ENCODE results near the gene SPTAN1. TPM values are rescaled to one million over a fixed set of nuclear protein-coding genes. Genes with fewer than 3 reads are reported as not detected.

The SPTAN1 gene
- total RNA-seq, 1 experiment from 2014 or later: 124 TPM

GRCh38 chr9:128627127-128627715, 74.8 kb downstream of the SPTAN1 start:
- Histone ChIP-seq H3K4me3 (ENCODE audit: insufficient read depth, low read depth, low read length) (no peak overlapping the region), H3K36me3 (replicated peaks; ENCODE audit: control insufficient read depth, insufficient read depth, low read length) (peaks cover 41% of the 10 kb centered on the region), H3K27me3 (ENCODE audit: control insufficient read depth, insufficient read depth, low read length) (no peaks in the 10 kb centered on the region)
- DNase-seq: peak; percentile 39

DNA sequence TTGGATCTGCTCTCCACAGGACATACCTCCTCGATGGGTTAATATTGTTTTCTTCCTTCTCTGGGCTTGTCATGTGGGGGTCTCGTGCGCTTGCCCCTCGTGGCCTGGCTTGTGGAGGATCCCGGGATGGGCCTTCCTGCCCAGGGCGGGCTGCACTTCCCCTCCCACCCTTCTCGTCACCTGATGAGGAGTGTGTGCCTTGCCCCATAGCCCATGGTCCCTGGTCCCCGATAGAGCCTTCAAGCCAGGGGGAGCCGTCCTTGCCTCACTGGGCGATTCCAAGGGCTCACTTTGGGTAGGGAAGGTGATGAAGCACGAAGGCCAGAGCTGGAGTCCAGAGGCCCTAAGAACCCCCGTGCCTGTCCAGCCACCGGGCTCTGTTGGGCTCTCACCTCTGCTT, 75.5 kb downstream of the SPTAN1 start:
- Histone ChIP-seq H3K4me3 (ENCODE audit: insufficient read depth, low read depth, low read length) (no peak overlapping the region), H3K36me3 (replicated peaks; ENCODE audit: control insufficient read depth, insufficient read depth, low read length) (peaks cover 47% of the 10 kb centered on the region), H3K27me3 (ENCODE audit: control insufficient read depth, insufficient read depth, low read length) (no peaks in the 10 kb centered on the region)
- peak; percentile 56 for DNase-seq

- Histone ChIP-seq H3K4me3 (ENCODE audit: insufficient read depth, low read depth, low read length) (no peak overlapping the region), H3K27me3 (ENCODE audit: control insufficient read depth, insufficient read depth, low read length) (no peaks in the 10 kb centered on the region), H3K36me3 (replicated peaks; ENCODE audit: control insufficient read depth, insufficient read depth, low read length) (peaks cover 52% of the 10 kb centered on the region)
- DNase-seq: peak; percentile 67
Observed at GRCh38 chr9:128628471-128629048, 76.2 kb downstream of the SPTAN1 start.

DNA sequence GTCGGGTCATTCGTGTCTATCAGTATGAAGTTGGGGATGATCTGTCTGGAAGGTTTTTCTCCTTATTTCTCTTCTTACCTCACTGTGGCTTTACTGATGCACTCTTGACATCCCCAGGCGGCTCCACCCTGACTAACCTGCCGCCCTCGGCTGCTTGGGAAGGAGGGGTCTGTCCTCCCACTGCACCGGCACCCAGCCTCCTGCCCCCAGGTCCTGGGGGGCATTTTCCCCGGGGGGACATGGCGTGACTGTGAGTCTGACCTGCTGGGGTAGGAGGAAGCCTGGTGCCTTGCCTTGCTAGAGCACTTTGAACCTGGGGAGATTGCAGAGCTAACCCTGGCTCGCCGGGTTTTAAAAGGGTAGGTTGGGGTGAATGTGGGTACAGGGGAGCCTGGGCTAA, 76.7 kb downstream of the SPTAN1 start:
- no peaks in the 10 kb centered on the region for H3K27me3 ChIP-seq (ENCODE audit: control insufficient read depth, insufficient read depth, low read length)
- peak; percentile 31 for DNase-seq
- H3K4me3 ChIP-seq (ENCODE audit: insufficient read depth, low read depth, low read length): no peak overlapping the region
- H3K36me3 ChIP-seq (replicated peaks; ENCODE audit: control insufficient read depth, insufficient read depth, low read length): peaks cover 55% of the 10 kb centered on the region

DNA sequence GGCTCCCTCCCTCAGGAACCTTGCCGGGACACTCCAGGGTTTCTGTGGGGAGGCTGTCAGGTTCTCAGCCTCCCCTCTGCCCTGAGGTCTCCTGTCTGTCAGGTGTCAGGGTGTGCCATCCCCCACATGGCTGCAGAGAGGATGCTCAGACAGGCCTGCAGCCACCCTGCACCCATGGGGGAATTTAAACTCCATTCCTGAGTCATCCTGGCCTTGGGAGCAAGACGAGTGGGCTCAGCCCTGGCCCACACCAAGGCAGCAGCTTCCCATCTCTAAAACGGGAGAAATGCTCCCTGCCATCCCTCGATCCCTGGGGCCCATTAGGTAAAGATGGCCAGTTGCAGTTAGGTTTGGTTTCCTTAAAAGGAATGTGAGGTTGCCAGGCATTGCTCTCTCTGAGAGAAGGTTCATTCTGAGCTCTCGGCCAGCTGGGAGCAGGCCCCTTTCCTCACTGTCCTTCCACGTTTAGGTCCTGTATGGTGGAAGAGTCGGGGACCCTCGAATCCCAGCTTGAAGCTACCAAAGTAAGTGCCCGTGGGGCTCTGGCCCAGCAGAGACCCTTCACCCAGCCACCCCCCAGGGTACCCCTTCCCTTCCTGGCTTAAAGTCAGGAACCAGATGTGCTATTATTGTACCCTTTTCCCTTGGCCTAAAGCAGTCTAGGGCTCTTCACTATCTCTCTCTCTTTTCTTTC, 77.6 kb downstream of the SPTAN1 start:
- H3K36me3 ChIP-seq (replicated peaks; ENCODE audit: control insufficient read depth, insufficient read depth, low read length): peaks cover 49% of the 10 kb centered on the region
- no peaks in the 10 kb centered on the region for H3K27me3 ChIP-seq (ENCODE audit: control insufficient read depth, insufficient read depth, low read length)
- no peak overlapping the region for H3K4me3 ChIP-seq (ENCODE audit: insufficient read depth, low read depth, low read length)
- DNase-seq: no peak

DNA sequence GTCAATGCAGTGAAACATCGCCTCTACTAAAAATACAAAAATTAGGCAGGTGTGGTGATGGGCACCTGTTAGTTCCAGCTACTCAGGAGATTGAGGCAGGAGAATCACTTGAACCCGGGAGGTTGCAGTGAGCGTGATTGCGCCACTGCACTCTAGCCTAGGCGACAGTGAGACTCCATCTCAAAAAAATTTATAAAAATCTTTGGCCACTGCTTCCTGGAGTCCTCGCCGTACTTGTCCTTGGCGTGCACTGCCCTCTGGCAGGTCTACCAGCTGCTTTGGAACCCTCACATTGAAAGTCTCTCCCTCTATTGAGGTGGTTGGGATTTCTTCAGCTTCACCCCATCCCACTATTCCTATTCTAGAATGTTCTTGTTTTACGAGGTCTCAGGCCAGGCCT, 79.2 kb downstream of the SPTAN1 start:
- Histone ChIP-seq H3K27me3 (ENCODE audit: control insufficient read depth, insufficient read depth, low read length) (no peaks in the 10 kb centered on the region), H3K36me3 (replicated peaks; ENCODE audit: control insufficient read depth, insufficient read depth, low read length) (peaks cover 35% of the 10 kb centered on the region), H3K4me3 (ENCODE audit: insufficient read depth, low read depth, low read length) (no peak overlapping the region)
- DNase-seq: no peak

GRCh38 chr9:128632066-128632465, 79.7 kb downstream of the SPTAN1 start:
- DNase-seq: no peak
- no peak overlapping the region for H3K4me3 ChIP-seq (ENCODE audit: insufficient read depth, low read depth, low read length)
- H3K36me3 ChIP-seq (replicated peaks; ENCODE audit: control insufficient read depth, insufficient read depth, low read length): peaks cover 30% of the 10 kb centered on the region
- no peaks in the 10 kb centered on the region for H3K27me3 ChIP-seq (ENCODE audit: control insufficient read depth, insufficient read depth, low read length)

DNA sequence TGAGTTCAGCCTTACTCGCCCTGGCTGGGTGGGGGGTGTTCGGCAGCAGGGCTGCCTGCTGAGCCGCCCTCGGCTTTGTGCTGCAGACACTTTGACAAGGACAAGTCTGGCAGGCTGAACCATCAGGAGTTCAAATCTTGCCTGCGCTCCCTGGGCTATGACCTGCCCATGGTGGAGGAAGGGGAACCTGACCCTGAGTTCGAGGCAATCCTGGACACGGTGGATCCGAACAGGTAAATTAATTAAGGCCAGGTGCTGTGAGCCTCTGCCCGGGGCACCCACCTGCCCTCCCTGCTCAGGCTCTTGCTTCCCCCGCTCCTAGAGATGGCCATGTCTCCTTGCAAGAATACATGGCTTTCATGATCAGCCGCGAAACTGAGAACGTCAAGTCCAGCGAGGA, 80.1 kb downstream of the SPTAN1 start:
- Histone ChIP-seq H3K36me3 (replicated peaks; ENCODE audit: control insufficient read depth, insufficient read depth, low read length) (peaks cover 27% of the 10 kb centered on the region), H3K4me3 (ENCODE audit: insufficient read depth, low read depth, low read length) (no peak overlapping the region), H3K27me3 (ENCODE audit: control insufficient read depth, insufficient read depth, low read length) (no peaks in the 10 kb centered on the region)
- DNase-seq: peak; percentile 33

DNA sequence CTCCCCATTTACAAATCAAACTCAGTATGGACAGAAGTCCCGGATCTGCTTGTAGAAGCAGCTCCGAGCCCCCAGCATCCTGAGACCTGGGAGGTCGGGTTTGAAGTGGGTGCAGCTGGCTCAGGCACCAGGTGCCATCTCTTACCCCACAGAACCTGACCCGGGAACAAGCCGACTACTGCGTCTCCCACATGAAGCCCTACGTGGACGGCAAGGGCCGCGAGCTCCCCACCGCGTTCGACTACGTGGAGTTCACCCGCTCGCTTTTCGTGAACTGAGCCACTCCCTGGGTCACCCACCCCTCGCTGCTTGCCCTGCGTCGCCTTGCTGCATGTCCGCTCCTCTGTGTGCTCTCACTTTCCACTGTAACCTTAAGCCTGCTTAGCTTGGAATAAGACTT, 80.7 kb downstream of the SPTAN1 start:
- Histone ChIP-seq H3K36me3 (replicated peaks; ENCODE audit: control insufficient read depth, insufficient read depth, low read length) (peaks cover 27% of the 10 kb centered on the region), H3K4me3 (ENCODE audit: insufficient read depth, low read depth, low read length) (no peak overlapping the region), H3K27me3 (ENCODE audit: control insufficient read depth, insufficient read depth, low read length) (no peaks in the 10 kb centered on the region)
- no peak for DNase-seq

DNA sequence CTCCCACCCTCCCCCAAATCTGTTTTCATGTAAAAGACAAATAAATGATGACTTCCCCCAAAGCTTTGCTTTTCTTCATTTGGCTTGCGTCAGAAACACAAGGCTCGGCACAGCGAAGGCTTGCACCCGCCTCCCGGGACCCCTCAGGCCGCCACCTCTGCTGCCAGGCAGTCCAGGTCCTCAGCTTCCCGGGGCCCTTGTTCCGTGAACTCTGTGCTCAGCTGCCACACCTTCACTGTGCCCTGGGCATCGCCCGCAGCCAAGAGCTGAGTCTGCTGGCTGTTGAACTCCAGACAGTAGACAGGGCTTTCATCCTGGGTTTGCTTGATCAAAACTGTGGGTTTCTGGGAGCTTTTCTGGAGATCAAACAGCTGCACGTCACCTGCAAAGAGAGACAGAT, 81.2 kb downstream of the SPTAN1 start:
- H3K4me3 ChIP-seq (ENCODE audit: insufficient read depth, low read depth, low read length): no peak overlapping the region

GRCh38 chr9:128634111-128634510, 81.7 kb downstream of the SPTAN1 start:
- Histone ChIP-seq H3K4me3 (ENCODE audit: insufficient read depth, low read depth, low read length) (no peak overlapping the region), H3K27me3 (ENCODE audit: control insufficient read depth, insufficient read depth, low read length) (no peaks in the 10 kb centered on the region), H3K36me3 (replicated peaks; ENCODE audit: control insufficient read depth, insufficient read depth, low read length) (peaks cover 24% of the 10 kb centered on the region)
- DNase-seq: peak; percentile 47

More for the DNA sequence above, 81.2 kb downstream of the SPTAN1 start:
- no peak for DNase-seq
- H3K36me3 ChIP-seq (replicated peaks; ENCODE audit: control insufficient read depth, insufficient read depth, low read length): peaks cover 27% of the 10 kb centered on the region
- no peaks in the 10 kb centered on the region for H3K27me3 ChIP-seq (ENCODE audit: control insufficient read depth, insufficient read depth, low read length)

DNA sequence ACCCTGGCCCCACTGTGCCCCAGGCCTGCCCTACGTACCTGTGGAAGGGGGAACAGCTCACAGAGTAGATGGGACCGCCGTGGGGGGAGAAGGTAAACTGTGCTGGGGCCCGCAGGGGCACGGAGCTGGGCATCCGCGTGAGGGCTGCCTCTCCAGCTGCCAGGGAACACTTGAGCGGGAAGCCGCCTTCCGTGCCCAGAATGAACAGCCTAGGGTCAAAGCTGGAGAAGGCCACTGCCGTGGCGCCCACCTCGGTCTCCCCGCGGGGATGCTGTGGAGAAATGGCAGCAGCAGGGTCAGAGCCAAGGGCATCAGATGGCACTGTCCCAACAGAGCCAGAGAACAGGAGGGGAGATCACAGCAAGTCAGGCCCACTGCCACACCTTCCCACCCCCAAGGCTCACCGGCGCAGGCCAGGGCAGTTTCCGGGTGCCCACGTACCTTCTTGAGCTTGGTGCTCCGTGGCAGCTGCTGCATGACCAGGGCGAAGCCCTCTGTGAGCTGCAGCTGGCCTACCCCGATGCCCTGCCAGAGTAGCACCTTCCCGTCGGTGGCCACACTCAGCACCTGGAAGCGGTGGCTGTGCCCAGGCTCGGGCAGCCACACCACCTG, 82.4 kb downstream of the SPTAN1 start:
- Histone ChIP-seq H3K4me3 (ENCODE audit: insufficient read depth, low read depth, low read length) (no peak overlapping the region), H3K27me3 (ENCODE audit: control insufficient read depth, insufficient read depth, low read length) (no peaks in the 10 kb centered on the region), H3K36me3 (replicated peaks; ENCODE audit: control insufficient read depth, insufficient read depth, low read length) (peaks cover 21% of the 10 kb centered on the region)
- DNase-seq: no peak

DNA sequence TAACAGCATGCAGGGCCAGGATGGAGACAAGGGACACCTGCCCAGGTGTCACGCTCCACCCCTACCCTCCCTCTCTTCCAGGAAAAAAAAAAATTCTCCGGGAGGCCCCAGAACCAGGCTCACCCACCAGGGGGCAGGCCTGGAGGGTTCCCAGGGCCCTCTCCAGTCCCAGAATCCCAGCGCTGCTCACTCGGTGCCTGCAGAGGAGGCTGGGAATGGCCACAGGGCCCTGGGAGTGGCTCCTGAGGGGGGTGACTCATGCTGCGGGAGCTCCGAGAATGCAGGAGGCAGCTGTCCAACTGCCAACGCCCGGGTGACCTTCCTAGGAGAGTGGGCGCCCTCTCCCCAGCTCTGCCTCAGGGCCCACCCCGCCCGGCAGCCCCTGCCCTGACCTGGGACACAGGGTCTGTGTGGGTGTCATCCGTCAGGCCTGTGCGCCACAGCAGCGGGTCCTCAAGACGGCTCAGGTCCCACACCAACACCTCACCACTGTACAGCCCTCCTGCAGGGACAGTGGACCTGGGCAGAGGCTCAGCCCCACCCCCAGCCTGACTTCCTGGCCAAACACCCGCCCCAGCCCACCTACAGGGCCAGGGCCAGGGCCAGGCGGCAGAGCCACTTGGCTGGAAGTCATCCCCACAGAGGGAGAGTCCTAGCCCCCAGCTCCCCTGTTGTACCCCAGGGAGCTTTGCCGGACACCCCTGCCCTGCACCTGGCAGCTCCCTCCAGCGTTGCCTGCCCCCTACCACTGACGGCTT, 83.1 kb downstream of the SPTAN1 start:
- DNase-seq: peak; percentile 95
- Histone ChIP-seq H3K27me3 (ENCODE audit: control insufficient read depth, insufficient read depth, low read length) (no peaks in the 10 kb centered on the region), H3K36me3 (replicated peaks; ENCODE audit: control insufficient read depth, insufficient read depth, low read length) (peaks cover 17% of the 10 kb centered on the region), H3K4me3 (ENCODE audit: insufficient read depth, low read depth, low read length) (no peak overlapping the region)

DNA sequence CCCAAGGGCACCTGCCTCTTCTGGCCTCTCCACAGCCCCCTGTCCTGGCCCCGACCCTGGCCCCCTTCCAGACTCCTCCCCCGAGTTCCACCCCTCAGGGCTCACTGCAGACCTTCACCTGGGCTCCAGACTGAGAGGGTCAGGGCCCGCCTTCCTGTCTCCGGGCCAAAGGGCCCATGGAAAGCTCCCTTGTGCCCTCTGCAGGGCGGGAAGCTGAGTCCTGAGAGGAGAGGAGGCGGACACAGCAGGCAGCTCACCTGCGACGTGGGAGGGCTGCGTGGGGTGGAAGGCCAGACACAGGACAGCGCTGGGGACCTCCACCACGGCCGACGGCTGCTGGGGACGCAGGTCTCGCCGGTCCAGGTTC, 83.6 kb downstream of the SPTAN1 start:
- H3K27me3 ChIP-seq (ENCODE audit: control insufficient read depth, insufficient read depth, low read length): no peaks in the 10 kb centered on the region
- peak; percentile 93 for DNase-seq
- no peak overlapping the region for H3K4me3 ChIP-seq (ENCODE audit: insufficient read depth, low read depth, low read length)
- H3K36me3 ChIP-seq (replicated peaks; ENCODE audit: control insufficient read depth, insufficient read depth, low read length): peaks cover 17% of the 10 kb centered on the region
